Measurements from ENCODE around the gene OR7G2.
"Not testable (repeated sequence)": the region's sequence is repeated elsewhere in the genome, so short reads cannot be mapped to it uniquely, and the experiment has no call there.

The OR7G2 gene

GRCh38 chr19:9073806-9074205, 33.5 kb downstream of the OR7G2 start:
- DNase-seq (ENCODE audit: low spot score): no peak

DNA sequence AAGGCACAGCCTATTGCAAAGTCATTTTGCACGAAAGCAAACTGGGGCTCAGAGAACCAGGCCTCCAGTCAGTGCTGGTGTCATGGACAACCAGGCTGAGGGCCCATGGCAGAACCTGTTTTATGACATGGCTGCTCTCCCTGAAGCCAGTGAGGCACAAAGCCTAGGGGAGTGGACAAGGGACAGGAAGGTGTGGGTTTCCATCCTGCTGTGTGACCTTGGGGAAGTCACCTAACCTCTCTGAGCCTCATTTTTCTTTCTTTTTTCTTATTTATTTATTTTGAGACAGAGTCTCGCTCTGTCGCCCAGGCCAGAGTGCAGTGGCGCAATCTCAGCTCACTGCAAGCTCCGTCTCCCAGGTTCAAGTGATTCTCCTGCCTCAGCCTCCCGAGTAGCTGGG, 35.6 kb downstream of the OR7G2 start:
- DNase-seq (ENCODE audit: low spot score): not testable (repeated sequence)

DNA sequence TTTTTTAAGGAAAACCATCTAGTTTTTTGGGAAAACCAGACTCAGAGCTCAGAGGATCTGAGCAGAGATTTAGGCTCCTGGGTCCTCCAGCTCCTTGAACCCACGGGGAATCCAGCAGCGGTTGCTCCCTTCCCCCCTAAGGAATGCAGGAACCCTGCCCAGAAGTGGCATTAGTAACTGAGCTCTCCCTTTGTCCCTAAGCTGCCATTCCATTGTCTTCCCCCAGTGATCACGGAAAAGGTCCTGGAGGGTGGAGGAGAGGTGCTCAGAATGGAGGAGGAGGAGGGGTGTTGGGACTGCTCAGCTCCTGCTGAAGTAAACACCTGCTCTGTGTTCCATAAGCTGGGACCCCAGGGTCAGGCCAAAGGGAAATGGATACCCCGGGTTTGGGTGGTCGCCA, 37.2 kb downstream of the OR7G2 start:
- DNase-seq (ENCODE audit: low spot score): no peak

DNA sequence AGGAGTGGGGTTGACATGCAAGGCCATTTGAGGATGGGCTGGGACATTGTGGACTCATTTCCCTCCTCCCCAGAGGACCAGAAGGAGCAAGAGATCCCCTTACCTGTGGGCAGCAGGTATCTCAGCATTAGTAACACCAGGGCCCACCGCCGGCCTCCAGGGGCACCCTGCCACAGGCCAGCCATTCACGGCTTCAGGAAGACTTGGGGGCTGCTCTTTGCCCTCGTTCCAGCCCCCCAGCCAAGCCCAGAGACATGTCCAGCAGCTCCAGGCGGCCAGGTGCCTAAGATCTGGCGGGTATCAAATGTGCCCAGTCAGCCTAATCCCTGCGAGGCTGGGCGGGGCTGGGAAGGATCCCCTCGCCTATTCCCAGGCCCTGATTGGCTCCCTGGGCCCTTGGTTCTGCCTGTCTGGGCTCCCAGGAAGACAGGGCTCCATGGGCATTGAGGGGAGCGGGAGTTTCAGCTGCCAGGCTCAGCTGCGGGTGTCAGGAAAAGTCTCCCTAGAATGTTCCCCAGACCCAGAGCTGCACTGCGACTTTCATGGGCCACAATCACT, 41.7 kb downstream of the OR7G2 start:
- DNase-seq (ENCODE audit: low spot score): no peak

DNA sequence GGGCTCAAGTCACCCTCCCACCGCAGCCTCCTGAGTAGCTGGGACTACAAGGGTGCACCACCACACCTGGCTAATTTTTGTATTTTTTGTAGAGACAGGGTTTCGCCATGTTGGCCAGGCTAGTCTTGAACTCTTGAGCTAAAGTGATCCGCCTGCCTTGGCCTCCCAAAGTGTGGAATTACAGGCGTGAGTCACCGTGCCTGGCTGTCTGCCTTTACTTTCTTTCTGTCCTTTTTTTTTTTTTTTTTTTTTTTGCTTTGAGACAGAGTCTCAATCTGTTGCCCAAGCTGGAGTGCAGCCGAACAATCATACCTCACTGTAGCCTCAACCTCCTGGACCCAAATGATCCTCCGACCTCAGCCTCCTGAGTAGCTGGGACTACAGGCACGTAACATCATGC, 45.4 kb downstream of the OR7G2 start:
- DNase-seq (ENCODE audit: low spot score): no peak

- DNase-seq (ENCODE audit: low spot score): no peak
Measured at GRCh38 chr19:9060564-9061340, 46.5 kb downstream of the OR7G2 start.

- no peak for DNase-seq (ENCODE audit: low spot score)
Measured at GRCh38 chr19:9058905-9059667, 48.2 kb downstream of the OR7G2 start.

DNA sequence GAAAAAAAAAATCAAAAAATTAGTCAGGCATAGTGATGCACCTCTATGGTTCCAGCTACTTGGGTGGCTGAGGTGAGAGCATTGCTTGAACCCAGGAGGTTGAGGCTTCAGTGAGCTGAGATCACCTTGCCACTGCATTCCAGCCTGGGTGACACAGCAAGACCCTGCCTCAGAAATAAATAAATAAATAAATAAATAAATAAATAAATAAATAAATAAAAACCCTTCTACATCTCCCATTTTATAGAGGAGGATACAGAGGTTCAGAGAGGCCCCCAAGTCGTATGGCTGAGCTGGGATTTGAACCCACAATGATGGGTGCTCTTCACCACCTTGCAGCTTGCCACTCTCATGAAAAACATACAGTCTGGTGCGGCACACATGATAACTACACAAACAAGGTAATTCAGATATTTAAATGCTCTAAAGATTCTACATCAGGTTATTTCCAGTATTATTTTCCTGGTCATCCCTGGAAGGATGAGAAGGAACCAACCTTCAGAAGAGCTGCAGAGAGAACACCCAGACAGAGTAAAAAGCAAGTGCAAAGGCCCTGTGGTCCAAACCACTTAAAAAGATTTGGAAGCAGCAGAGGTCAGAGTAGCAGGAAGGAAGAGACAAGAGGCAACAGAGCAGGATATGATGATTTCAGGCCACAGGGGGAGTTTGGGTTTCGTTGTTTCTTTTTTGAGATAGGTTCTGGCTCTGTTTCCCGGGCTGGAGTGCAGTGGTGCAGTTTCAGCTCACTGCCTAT, 49.6 kb downstream of the OR7G2 start:
- DNase-seq (ENCODE audit: low spot score): no peak

GRCh38 chr19:9056131-9056530, 51.1 kb downstream of the OR7G2 start:
- not testable (repeated sequence) for DNase-seq (ENCODE audit: low spot score)

DNA sequence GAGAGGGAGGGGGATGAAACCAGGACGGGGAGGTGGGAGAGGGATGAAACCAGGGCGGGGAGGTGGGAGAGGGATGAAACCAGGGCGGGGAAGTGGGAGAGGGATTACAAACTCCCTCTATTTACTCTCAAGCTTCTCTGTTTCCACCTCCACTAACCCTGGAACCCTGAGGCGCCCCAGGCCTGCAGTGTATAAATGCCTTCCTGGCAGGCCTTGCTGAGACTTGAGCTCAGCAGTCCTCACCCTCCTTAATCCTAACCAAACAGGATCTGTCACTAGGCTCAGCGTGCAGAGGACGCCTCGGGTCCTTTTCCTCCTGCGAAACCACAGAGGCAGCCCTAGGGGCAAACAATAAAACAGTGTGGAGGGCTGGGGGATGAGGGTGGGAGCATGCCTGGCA, 52.5 kb downstream of the OR7G2 start:
- no peak for DNase-seq (ENCODE audit: low spot score)

DNA sequence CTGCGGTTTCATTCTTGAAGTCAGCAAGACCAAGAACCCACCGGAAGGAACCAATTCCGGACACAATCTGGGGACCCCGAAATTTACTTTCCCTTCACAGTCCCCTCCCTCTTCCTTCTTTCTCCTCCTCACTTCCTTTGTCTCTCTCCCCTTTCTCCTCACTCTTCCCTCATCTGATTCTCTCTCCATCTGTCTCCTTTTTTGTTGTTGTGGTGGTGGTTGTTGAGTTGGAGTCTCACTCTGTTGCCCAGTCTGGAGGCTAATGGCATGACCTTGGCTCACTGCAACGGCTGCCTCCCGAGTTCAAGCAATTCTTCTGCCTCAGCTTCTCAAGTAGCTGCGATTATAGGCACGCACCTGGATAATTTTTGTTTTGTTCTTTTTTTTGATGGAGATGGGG, 53.1 kb downstream of the OR7G2 start:
- no peak for DNase-seq (ENCODE audit: low spot score)

DNA sequence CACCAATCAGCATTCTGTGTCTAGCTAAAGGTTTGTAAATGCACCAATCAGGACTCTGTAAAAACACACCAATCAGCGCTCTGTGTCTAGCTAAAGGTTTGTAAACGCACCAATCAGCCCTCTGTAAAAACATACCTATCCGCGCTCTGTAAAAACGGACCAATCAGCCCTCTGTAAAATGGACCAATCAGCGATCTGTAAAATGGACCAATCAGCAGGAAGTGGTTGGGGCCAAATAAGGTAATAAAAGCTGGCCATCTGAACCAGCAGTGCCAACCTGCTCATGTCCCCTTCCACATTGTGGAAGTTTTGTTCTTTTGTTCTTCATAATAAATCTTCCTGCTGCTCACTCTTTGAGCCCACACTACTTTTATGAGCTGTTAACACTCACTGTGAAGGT, 53.6 kb downstream of the OR7G2 start:
- DNase-seq (ENCODE audit: low spot score): not testable (repeated sequence)

DNA sequence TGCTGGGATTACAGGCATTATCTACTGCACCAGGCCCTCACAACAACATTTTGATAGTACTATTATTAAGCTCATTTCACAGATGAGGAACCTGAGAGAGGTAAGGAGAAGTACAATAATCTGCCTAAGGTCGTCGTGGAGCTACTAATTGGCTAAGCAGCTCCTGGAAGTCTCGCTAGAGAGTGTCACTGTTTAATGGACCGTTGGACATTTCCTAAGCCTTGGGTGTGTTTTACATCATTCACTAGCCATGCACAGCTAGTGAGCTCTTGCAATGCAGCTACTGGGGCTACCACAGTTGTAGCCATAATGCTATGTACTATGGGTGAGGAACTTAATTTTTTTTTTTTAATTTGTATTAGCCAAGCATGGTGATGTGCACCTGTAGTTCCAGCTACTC, 54.4 kb downstream of the OR7G2 start:
- DNase-seq (ENCODE audit: low spot score): no peak

All from AG08395 (cell line).